ENCODE data around the gene SPON1. TPM values are rescaled to one million over a fixed set of nuclear protein-coding genes. Genes with fewer than 3 reads are reported as not detected.

The SPON1 gene
- total and polyA plus RNA-seq, 4 donors, result 0.72 to 4.9 (median 1.2) TPM

DNA sequence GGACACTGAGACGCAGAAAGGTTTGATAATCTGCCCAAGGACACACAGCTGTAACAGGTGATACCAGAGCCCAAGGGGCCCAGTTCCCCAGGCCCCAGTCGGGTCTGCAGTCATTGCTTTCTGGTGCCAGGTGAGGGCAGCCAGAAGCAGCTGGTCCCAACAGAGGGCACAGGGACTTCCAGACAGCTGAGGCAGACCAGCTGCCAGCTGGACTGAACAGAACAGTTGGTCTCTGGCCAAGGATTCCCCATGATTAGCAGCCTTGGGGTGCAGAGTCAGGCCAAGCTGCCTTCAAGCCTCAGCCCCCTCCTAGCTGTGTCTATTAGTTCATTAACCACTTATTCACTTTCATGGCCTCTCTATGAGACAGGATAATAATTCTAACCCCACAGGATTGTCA, 290.9 kb downstream of the SPON1 start:
- 81% methylated on average over 2 of the region's 2 CpGs for WGBS
- H3K27ac ChIP-seq (ENCODE audit: low read depth in 1 of 2, low read length in 2 of 2), result no peak overlapping the region
- no peak for DNase-seq (ENCODE audit: low spot score)

More for the DNA sequence above, 290.9 kb downstream of the SPON1 start:
- Histone ChIP-seq H3K4me3 (ENCODE audit: low read depth in 1 of 3, low read length in 3 of 3) (no peak overlapping the region), H3K27me3 (ENCODE audit: control insufficient read depth in 4 of 4, insufficient read depth in 4 of 4, low read length in 3 of 4) (no peaks in the 10 kb centered on the region), H3K4me1 (ENCODE audit: control insufficient read depth in 4 of 4, insufficient read depth in 4 of 4, low read length in 3 of 4) (peaks cover 0 to 6% (median 4%) of the 10 kb centered on the region in 4 donors), H3K36me3 (ENCODE audit: control insufficient read depth in 4 of 4, insufficient read depth in 3 of 4, low read depth in 1 of 4, low read length in 3 of 4) (no peaks in the 10 kb centered on the region), H3K9me3 (ENCODE audit: control insufficient read depth in 4 of 4, low read length in 3 of 4) (no peaks in the 10 kb centered on the region), H3K9ac (ENCODE audit: low read depth in 1 of 2, low read length in 2 of 2) (no peak overlapping the region)
- TF ChIP-seq, protein P1, sequence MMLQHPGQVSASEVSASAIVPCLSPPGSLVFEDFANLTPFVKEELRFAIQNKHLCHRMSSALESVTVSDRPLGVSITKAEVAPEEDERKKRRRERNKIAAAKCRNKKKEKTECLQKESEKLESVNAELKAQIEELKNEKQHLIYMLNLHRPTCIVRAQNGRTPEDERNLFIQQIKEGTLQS (IDR thresholded peaks at IDR 0.05), result no peak
- TF ChIP-seq YY1 (IDR thresholded peaks at IDR 0.05) (no peak), JUND (IDR thresholded peaks at IDR 0.05) (no peak), RXRA (IDR thresholded peaks at IDR 0.05) (no peak), FOXA2 (IDR thresholded peaks at IDR 0.05) (no peak), NR2F2 (IDR thresholded peaks at IDR 0.05) (no peak), HNF4G (IDR thresholded peaks at IDR 0.05) (no peak), SP1 (IDR thresholded peaks at IDR 0.05) (no peak), RAD21 (IDR thresholded peaks at IDR 0.05) (no peak), HNF4A (conservative IDR thresholded peaks at IDR 0.05) (no peak), GABPA (IDR thresholded peaks at IDR 0.05 in 1 of 2, conservative IDR thresholded peaks at IDR 0.05 in 1 of 2) (no peak), FOXA1 (IDR thresholded peaks at IDR 0.05) (no peak), TAF1 (conservative IDR thresholded peaks at IDR 0.05) (no peak), EGR1 (IDR thresholded peaks at IDR 0.05; ENCODE audit: low read depth in 2 of 2) (no peak)
- TF ChIP-seq, protein P2, sequence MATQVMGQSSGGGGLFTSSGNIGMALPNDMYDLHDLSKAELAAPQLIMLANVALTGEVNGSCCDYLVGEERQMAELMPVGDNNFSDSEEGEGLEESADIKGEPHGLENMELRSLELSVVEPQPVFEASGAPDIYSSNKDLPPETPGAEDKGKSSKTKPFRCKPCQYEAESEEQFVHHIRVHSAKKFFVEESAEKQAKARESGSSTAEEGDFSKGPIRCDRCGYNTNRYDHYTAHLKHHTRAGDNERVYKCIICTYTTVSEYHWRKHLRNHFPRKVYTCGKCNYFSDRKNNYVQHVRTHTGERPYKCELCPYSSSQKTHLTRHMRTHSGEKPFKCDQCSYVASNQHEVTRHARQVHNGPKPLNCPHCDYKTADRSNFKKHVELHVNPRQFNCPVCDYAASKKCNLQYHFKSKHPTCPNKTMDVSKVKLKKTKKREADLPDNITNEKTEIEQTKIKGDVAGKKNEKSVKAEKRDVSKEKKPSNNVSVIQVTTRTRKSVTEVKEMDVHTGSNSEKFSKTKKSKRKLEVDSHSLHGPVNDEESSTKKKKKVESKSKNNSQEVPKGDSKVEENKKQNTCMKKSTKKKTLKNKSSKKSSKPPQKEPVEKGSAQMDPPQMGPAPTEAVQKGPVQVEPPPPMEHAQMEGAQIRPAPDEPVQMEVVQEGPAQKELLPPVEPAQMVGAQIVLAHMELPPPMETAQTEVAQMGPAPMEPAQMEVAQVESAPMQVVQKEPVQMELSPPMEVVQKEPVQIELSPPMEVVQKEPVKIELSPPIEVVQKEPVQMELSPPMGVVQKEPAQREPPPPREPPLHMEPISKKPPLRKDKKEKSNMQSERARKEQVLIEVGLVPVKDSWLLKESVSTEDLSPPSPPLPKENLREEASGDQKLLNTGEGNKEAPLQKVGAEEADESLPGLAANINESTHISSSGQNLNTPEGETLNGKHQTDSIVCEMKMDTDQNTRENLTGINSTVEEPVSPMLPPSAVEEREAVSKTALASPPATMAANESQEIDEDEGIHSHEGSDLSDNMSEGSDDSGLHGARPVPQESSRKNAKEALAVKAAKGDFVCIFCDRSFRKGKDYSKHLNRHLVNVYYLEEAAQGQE (IDR thresholded peaks at IDR 0.05), result no peak
- TF ChIP-seq, protein P3, sequence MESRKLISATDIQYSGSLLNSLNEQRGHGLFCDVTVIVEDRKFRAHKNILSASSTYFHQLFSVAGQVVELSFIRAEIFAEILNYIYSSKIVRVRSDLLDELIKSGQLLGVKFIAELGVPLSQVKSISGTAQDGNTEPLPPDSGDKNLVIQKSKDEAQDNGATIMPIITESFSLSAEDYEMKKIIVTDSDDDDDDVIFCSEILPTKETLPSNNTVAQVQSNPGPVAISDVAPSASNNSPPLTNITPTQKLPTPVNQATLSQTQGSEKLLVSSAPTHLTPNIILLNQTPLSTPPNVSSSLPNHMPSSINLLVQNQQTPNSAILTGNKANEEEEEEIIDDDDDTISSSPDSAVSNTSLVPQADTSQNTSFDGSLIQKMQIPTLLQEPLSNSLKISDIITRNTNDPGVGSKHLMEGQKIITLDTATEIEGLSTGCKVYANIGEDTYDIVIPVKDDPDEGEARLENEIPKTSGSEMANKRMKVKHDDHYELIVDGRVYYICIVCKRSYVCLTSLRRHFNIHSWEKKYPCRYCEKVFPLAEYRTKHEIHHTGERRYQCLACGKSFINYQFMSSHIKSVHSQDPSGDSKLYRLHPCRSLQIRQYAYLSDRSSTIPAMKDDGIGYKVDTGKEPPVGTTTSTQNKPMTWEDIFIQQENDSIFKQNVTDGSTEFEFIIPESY (IDR thresholded peaks at IDR 0.05), result no peak
- TF ChIP-seq, protein P4, sequence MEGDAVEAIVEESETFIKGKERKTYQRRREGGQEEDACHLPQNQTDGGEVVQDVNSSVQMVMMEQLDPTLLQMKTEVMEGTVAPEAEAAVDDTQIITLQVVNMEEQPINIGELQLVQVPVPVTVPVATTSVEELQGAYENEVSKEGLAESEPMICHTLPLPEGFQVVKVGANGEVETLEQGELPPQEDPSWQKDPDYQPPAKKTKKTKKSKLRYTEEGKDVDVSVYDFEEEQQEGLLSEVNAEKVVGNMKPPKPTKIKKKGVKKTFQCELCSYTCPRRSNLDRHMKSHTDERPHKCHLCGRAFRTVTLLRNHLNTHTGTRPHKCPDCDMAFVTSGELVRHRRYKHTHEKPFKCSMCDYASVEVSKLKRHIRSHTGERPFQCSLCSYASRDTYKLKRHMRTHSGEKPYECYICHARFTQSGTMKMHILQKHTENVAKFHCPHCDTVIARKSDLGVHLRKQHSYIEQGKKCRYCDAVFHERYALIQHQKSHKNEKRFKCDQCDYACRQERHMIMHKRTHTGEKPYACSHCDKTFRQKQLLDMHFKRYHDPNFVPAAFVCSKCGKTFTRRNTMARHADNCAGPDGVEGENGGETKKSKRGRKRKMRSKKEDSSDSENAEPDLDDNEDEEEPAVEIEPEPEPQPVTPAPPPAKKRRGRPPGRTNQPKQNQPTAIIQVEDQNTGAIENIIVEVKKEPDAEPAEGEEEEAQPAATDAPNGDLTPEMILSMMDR (IDR thresholded peaks at IDR 0.05; ENCODE audit: low read depth, low read length, missing input control), result no peak
- TF ChIP-seq, protein P5, sequence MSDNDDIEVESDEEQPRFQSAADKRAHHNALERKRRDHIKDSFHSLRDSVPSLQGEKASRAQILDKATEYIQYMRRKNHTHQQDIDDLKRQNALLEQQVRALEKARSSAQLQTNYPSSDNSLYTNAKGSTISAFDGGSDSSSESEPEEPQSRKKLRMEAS (IDR thresholded peaks at IDR 0.05), result no peak
